Hepatocyte (in vitro differentiated cells): ENCODE measurements around the gene MAGI1.

Experiments
- EZH2 ChIP-seq: fragments of 200-600 bp; sonication (generic); IDR thresholded peaks from 2 replicates; pipeline ENCODE4 v1.6.1; 2016; ENCODE audit warnings: antibody characterized with exemption, mild to moderate bottlenecking, borderline replicate concordance
- EZH2phosphoT487 ChIP-seq: fragments of 200-600 bp; sonication (generic); IDR thresholded peaks from one replicate; pipeline ENCODE4 v1.6.1; 2018; ENCODE audit warnings: antibody characterized with exemption, mild to moderate bottlenecking, low read depth, moderate library complexity; ENCODE audit not compliant: unreplicated experiment, severe bottlenecking
- TF ChIP-seq, protein P1 (sequence below): fragments of 200-600 bp; sonication (generic); IDR thresholded peaks from 2 replicates; pipeline ENCODE4 v1.5.1; 2016; ENCODE audit warnings: antibody characterized with exemption, mild to moderate bottlenecking; ENCODE audit not compliant: poor library complexity

DNA sequence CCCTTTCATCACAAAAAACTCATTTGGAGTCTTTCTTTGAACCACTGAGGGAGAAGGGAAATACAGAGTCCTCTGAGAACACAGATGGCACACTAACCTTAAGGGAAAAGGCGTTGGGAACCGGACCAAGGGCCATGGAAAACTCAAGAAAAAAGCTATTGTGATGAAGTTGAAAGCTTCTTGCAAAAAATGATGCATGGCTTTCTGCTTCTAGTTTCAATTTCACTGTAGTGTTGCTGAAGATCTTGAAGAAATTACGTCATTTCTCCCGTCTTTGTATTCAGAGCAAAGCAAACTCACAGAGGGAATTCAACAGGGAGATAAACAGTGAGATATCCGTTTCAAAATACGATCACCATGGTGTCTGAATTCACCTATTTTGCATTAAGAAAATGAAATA, 708.6 kb downstream of the MAGI1 start:
- TF ChIP-seq, protein P1, sequence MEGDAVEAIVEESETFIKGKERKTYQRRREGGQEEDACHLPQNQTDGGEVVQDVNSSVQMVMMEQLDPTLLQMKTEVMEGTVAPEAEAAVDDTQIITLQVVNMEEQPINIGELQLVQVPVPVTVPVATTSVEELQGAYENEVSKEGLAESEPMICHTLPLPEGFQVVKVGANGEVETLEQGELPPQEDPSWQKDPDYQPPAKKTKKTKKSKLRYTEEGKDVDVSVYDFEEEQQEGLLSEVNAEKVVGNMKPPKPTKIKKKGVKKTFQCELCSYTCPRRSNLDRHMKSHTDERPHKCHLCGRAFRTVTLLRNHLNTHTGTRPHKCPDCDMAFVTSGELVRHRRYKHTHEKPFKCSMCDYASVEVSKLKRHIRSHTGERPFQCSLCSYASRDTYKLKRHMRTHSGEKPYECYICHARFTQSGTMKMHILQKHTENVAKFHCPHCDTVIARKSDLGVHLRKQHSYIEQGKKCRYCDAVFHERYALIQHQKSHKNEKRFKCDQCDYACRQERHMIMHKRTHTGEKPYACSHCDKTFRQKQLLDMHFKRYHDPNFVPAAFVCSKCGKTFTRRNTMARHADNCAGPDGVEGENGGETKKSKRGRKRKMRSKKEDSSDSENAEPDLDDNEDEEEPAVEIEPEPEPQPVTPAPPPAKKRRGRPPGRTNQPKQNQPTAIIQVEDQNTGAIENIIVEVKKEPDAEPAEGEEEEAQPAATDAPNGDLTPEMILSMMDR = no peak
- TF ChIP-seq EZH2 (no peak), EZH2phosphoT487 (no peak)
